Lower leg skin (tissue), 4 donors: Measurements from ENCODE around the gene PPP2R3A. TPM values are rescaled to one million over a fixed set of nuclear protein-coding genes. Genes with fewer than 3 reads are reported as not detected.
"Not testable (repeated sequence)": the region's sequence is repeated elsewhere in the genome, so short reads cannot be mapped to it uniquely, and the experiment has no call there.

Source experiments
- DNase-seq, 2 donors: peaks; one replicate each; pipeline ENCODE4 v3.0.0-alpha.2; 2019; ENCODE audit warnings: low spot score in 2 of 2
- H3K4me3 ChIP-seq: fragments of 200-600 bp; sonication (generic); 2 replicates; pipeline ENCODE4 v1.5.1; 2017; ENCODE audit warnings: mild to moderate bottlenecking, low read depth; ENCODE audit not compliant: poor library complexity, severe bottlenecking
- CTCF ChIP-seq, 3 donors: fragments of 450-650 bp; IDR thresholded peaks; one replicate each; pipeline ENCODE4 v1.5.1; 2016; ENCODE audit warnings: antibody characterized with exemption in 3 of 3, mild to moderate bottlenecking in 3 of 3, moderate library complexity in 2 of 3
- POLR2A ChIP-seq, 2 donors: fragments of 450-650 bp; IDR thresholded peaks; one replicate each; pipeline ENCODE4 v1.6.1; 2016 to 2017; ENCODE audit warnings: antibody characterized with exemption in 2 of 2, mild to moderate bottlenecking in 1 of 2, moderate library complexity in 1 of 2
- WGBS, 2 donors: methylation state at CpG; one replicate each; pipeline ENCODE4 v1.1.5; 2018; 5-methylcytosine and 5-hydroxymethylcytosine counted together
- intact Hi-C: fragments of 100-400 bp; cut with DNase I; formaldehyde crosslinking; loops from one replicate; pipeline ENCODE4 v1.15.0; 2023; ENCODE audit warnings: low total_unique reads
- total RNA-seq, 4 donors: library from RNA; depleted of rRNA; stranded (reverse); fragments of >200 nt; gene quantifications; one replicate each; pipeline ENCODE4 v1.1.0, GENCODE V29; 2016

The PPP2R3A gene
- total RNA-seq, 4 donors from 2014 or later: 36.8 to 39.7 (median 38.5) TPM

- no peak overlapping the region for H3K4me3 ChIP-seq
- TF ChIP-seq POLR2A (IDR thresholded peaks at IDR 0.05): no peak
- TF ChIP-seq CTCF (IDR thresholded peaks at IDR 0.05): no peak
- intact Hi-C loops: no loop called here
- no peak for DNase-seq
- WGBS, 2 donors: 79 to 81% methylated on average over 10 of the region's 10 CpGs
These were observed 185.7 kb downstream of the PPP2R3A start for GRCh38 chr3:136151219-136151618.

- intact Hi-C loops: no loop called here
- WGBS, 2 donors: 58 to 67% methylated on average over 4 of the region's 4 CpGs
- DNase-seq: no peak
- TF ChIP-seq CTCF (IDR thresholded peaks at IDR 0.05) (no peak), POLR2A (IDR thresholded peaks at IDR 0.05) (no peak)
- H3K4me3 ChIP-seq: no peak overlapping the region
These were observed 186.8 kb downstream of the PPP2R3A start for GRCh38 chr3:136152176-136152843.

GRCh38 chr3:136152963-136153362 lies 187.4 kb downstream of the PPP2R3A start:
- DNase-seq: no peak
- intact Hi-C loops: no loop called here
- TF ChIP-seq CTCF (IDR thresholded peaks at IDR 0.05) (no peak), POLR2A (IDR thresholded peaks at IDR 0.05) (no peak)
- H3K4me3 ChIP-seq: no peak overlapping the region
- 92% methylated on average over 4 of the region's 4 CpGs for WGBS, 2 donors

GRCh38 chr3:136161516-136161915 lies 196.0 kb downstream of the PPP2R3A start:
- intact Hi-C loops: no loop called here

GRCh38 chr3:136162322-136162721 lies 196.8 kb downstream of the PPP2R3A start:
- intact Hi-C loops: no loop called here
- no peak overlapping the region for H3K4me3 ChIP-seq
- WGBS, 2 donors: 89 to 94% methylated on average over 7 of the region's 7 CpGs
- DNase-seq: no peak
- TF ChIP-seq CTCF (IDR thresholded peaks at IDR 0.05): no peak
- no peak for TF ChIP-seq POLR2A (IDR thresholded peaks at IDR 0.05)

More at GRCh38 chr3:136161516-136161915, 196.0 kb downstream of the PPP2R3A start:
- no peak overlapping the region for H3K4me3 ChIP-seq
- no peak for DNase-seq
- TF ChIP-seq POLR2A (IDR thresholded peaks at IDR 0.05) (no peak), CTCF (IDR thresholded peaks at IDR 0.05) (no peak)

- intact Hi-C loops, DNase-seq: not testable (repeated sequence)
These were observed 198.1 kb downstream of the PPP2R3A start for GRCh38 chr3:136163607-136164006.

More at GRCh38 chr3:136163607-136164006, 198.1 kb downstream of the PPP2R3A start:
- not testable (repeated sequence) for H3K4me3 ChIP-seq
